GM18517 (cell line): Measurements from ENCODE around the gene CHAF1A.

ENCODE experiments used
- ATAC-seq: cut with Tn5 transposase; IDR thresholded peaks from one replicate; pipeline ENCODE4 v1.9.1; 2021; ENCODE audit warnings: mild to moderate bottlenecking, moderate library complexity; ENCODE audit not compliant: unreplicated experiment

Gene CHAF1A

GRCh38 chr19:4487572-4487971 is 85.1 kb downstream of the CHAF1A start:
- ATAC-seq = no peak

GRCh38 chr19:4488496-4488895 is 86.1 kb downstream of the CHAF1A start:
- ATAC-seq = no peak

GRCh38 chr19:4491446-4491845 is 89.0 kb downstream of the CHAF1A start:
- ATAC-seq = no peak

- no peak for ATAC-seq
Observed at GRCh38 chr19:4492337-4493103, 90.1 kb downstream of the CHAF1A start.
